ENCODE data around the gene CHTF8. TPM values are rescaled to one million over a fixed set of nuclear protein-coding genes. Genes with fewer than 3 reads are reported as not detected.
"Not testable (repeated sequence)": the region's sequence is repeated elsewhere in the genome, so short reads cannot be mapped to it uniquely, and the experiment has no call there.

CHTF8 gene
- total RNA-seq, 1 experiment from 2014 or later, result 98.5 TPM

- no peak overlapping the region for H3K27ac ChIP-seq (ENCODE audit: low read length)
- no peak overlapping the region for H3K4me2 ChIP-seq (ENCODE audit: low read depth, low read length, poor library complexity, severe bottlenecking)
- H3K9me2 ChIP-seq (replicated peaks; ENCODE audit: insufficient read depth, low read length), result no peaks in the 10 kb centered on the region
- 0 out of 2 replicates have a peak, but pooled peaks cover 7% of the 10 kb centered on the region for H4K20me1 ChIP-seq (ENCODE audit: insufficient read depth, low read depth, low read length)
- no peak overlapping the region for H3K9ac ChIP-seq (ENCODE audit: low read length)
- no peak for DNase-seq
- no peaks in the 10 kb centered on the region for H3K27me3 ChIP-seq (ENCODE audit: low read length)
- H3K36me3 ChIP-seq (ENCODE audit: insufficient read depth, low read length), result peaks cover 47% of the 10 kb centered on the region; the same call in 1 of the 2 replicates
- no peak overlapping the region for H3K4me3 ChIP-seq (ENCODE audit: low read length)
- H3K9me3 ChIP-seq (ENCODE audit: low read length), result no peaks in the 10 kb centered on the region
- H3K4me1 ChIP-seq (ENCODE audit: low read length), result no peaks in the 10 kb centered on the region
- H2AFZ ChIP-seq (ENCODE audit: low read length), result no peak overlapping the region
- no peaks in the 10 kb centered on the region for H3K79me2 ChIP-seq (ENCODE audit: low read length)
Measured at GRCh38 chr16:69166946-69167930, 34.9 kb upstream of the CHTF8 start.

- Histone ChIP-seq H3K27ac (ENCODE audit: low read length) (no peak overlapping the region), H3K36me3 (ENCODE audit: insufficient read depth, low read length) (peaks cover 47% of the 10 kb centered on the region; the same call in 1 of the 2 replicates), H3K4me2 (ENCODE audit: low read depth, low read length, poor library complexity, severe bottlenecking) (no peak overlapping the region), H4K20me1 (ENCODE audit: insufficient read depth, low read depth, low read length) (0 out of 2 replicates have a peak, but pooled peaks cover 7% of the 10 kb centered on the region), H3K9me3 (ENCODE audit: low read length) (no peaks in the 10 kb centered on the region), H3K9me2 (replicated peaks; ENCODE audit: insufficient read depth, low read length) (no peaks in the 10 kb centered on the region), H3K4me1 (ENCODE audit: low read length) (no peaks in the 10 kb centered on the region), H3K4me3 (ENCODE audit: low read length) (no peak overlapping the region), H2AFZ (ENCODE audit: low read length) (no peak overlapping the region), H3K79me2 (ENCODE audit: low read length) (no peaks in the 10 kb centered on the region), H3K9ac (ENCODE audit: low read length) (no peak overlapping the region), H3K27me3 (ENCODE audit: low read length) (no peaks in the 10 kb centered on the region)
- no peak for DNase-seq
Measured at GRCh38 chr16:69166221-69166833, 33.9 kb upstream of the CHTF8 start.

GRCh38 chr16:69165584-69165983 is 33.2 kb upstream of the CHTF8 start:
- Histone ChIP-seq H4K20me1 (ENCODE audit: insufficient read depth, low read depth, low read length) (0 out of 2 replicates have a peak, but pooled peaks cover 7% of the 10 kb centered on the region), H3K9ac (ENCODE audit: low read length) (no peak overlapping the region), H3K9me3 (ENCODE audit: low read length) (no peaks in the 10 kb centered on the region), H2AFZ (ENCODE audit: low read length) (no peak overlapping the region), H3K36me3 (ENCODE audit: insufficient read depth, low read length) (peaks cover 52% of the 10 kb centered on the region; the same call in 1 of the 2 replicates), H3K27me3 (ENCODE audit: low read length) (no peaks in the 10 kb centered on the region), H3K79me2 (ENCODE audit: low read length) (no peaks in the 10 kb centered on the region), H3K4me1 (ENCODE audit: low read length) (no peaks in the 10 kb centered on the region), H3K4me2 (ENCODE audit: low read depth, low read length, poor library complexity, severe bottlenecking) (no peak overlapping the region), H3K4me3 (ENCODE audit: low read length) (no peak overlapping the region), H3K9me2 (replicated peaks; ENCODE audit: insufficient read depth, low read length) (no peaks in the 10 kb centered on the region), H3K27ac (ENCODE audit: low read length) (no peak overlapping the region)
- DNase-seq, result no peak

GRCh38 chr16:69160192-69160591 is 27.8 kb upstream of the CHTF8 start:
- no peak for DNase-seq
- no peaks in the 10 kb centered on the region for H3K27me3 ChIP-seq (ENCODE audit: low read length)
- no peaks in the 10 kb centered on the region for H3K9me2 ChIP-seq (replicated peaks; ENCODE audit: insufficient read depth, low read length)
- no peak overlapping the region for H2AFZ ChIP-seq (ENCODE audit: low read length)
- H3K27ac ChIP-seq (ENCODE audit: low read length), result no peak overlapping the region
- peaks cover 55% of the 10 kb centered on the region for H3K36me3 ChIP-seq (ENCODE audit: insufficient read depth, low read length)
- no peak overlapping the region for H3K4me3 ChIP-seq (ENCODE audit: low read length)
- H4K20me1 ChIP-seq (ENCODE audit: insufficient read depth, low read depth, low read length), result no peaks in the 10 kb centered on the region
- H3K9ac ChIP-seq (ENCODE audit: low read length), result no peak overlapping the region
- H3K4me1 ChIP-seq (ENCODE audit: low read length), result no peaks in the 10 kb centered on the region
- H3K79me2 ChIP-seq (ENCODE audit: low read length), result peaks cover 18% of the 10 kb centered on the region; the same call in 1 of the 2 replicates
- no peak overlapping the region for H3K4me2 ChIP-seq (ENCODE audit: low read depth, low read length, poor library complexity, severe bottlenecking)
- H3K9me3 ChIP-seq (ENCODE audit: low read length), result no peaks in the 10 kb centered on the region

GRCh38 chr16:69157196-69157595 is 24.8 kb upstream of the CHTF8 start:
- Histone ChIP-seq H3K9me2 (replicated peaks; ENCODE audit: insufficient read depth, low read length) (no peaks in the 10 kb centered on the region), H3K4me2 (ENCODE audit: low read depth, low read length, poor library complexity, severe bottlenecking) (no peak overlapping the region), H3K4me1 (ENCODE audit: low read length) (no peaks in the 10 kb centered on the region), H3K9me3 (ENCODE audit: low read length) (no peaks in the 10 kb centered on the region), H3K4me3 (ENCODE audit: low read length) (no peak overlapping the region), H3K9ac (ENCODE audit: low read length) (no peak overlapping the region), H3K27me3 (ENCODE audit: low read length) (no peaks in the 10 kb centered on the region), H3K27ac (ENCODE audit: low read length) (no peak overlapping the region), H2AFZ (ENCODE audit: low read length) (no peak overlapping the region), H3K36me3 (ENCODE audit: insufficient read depth, low read length) (peaks cover 65% of the 10 kb centered on the region), H3K79me2 (ENCODE audit: low read length) (peaks cover 30% of the 10 kb centered on the region; the same call in 1 of the 2 replicates), H4K20me1 (ENCODE audit: insufficient read depth, low read depth, low read length) (no peaks in the 10 kb centered on the region)
- no peak for DNase-seq

- Histone ChIP-seq H3K36me3 (ENCODE audit: insufficient read depth, low read length) (peaks cover 47% of the 10 kb centered on the region), H4K20me1 (ENCODE audit: insufficient read depth, low read depth, low read length) (peaks cover 8% of the 10 kb centered on the region; the same call in 1 of the 2 replicates), H3K4me2 (ENCODE audit: low read depth, low read length, poor library complexity, severe bottlenecking) (no peak overlapping the region), H3K27me3 (ENCODE audit: low read length) (no peaks in the 10 kb centered on the region), H2AFZ (ENCODE audit: low read length) (no peak overlapping the region), H3K9me3 (ENCODE audit: low read length) (no peaks in the 10 kb centered on the region), H3K9me2 (replicated peaks; ENCODE audit: insufficient read depth, low read length) (no peaks in the 10 kb centered on the region), H3K4me1 (ENCODE audit: low read length) (no peaks in the 10 kb centered on the region), H3K9ac (ENCODE audit: low read length) (no peak overlapping the region), H3K4me3 (ENCODE audit: low read length) (no peak overlapping the region), H3K79me2 (ENCODE audit: low read length) (peaks cover 43% of the 10 kb centered on the region), H3K27ac (ENCODE audit: low read length) (no peak overlapping the region)
- DNase-seq, result peak; percentile 87
Measured at GRCh38 chr16:69150146-69150865, 17.9 kb upstream of the CHTF8 start.

- H3K4me2 ChIP-seq (ENCODE audit: low read depth, low read length, poor library complexity, severe bottlenecking); DNase-seq; H3K9me3 ChIP-seq (ENCODE audit: low read length); H3K27me3 ChIP-seq (ENCODE audit: low read length); H3K4me1 ChIP-seq (ENCODE audit: low read length); H2AFZ ChIP-seq (ENCODE audit: low read length); H3K9me2 ChIP-seq (replicated peaks; ENCODE audit: insufficient read depth, low read length); H3K27ac ChIP-seq (ENCODE audit: low read length); H3K4me3 ChIP-seq (ENCODE audit: low read length); H3K9ac ChIP-seq (ENCODE audit: low read length); H4K20me1 ChIP-seq (ENCODE audit: insufficient read depth, low read depth, low read length): not testable (repeated sequence)
- Histone ChIP-seq H3K79me2 (ENCODE audit: low read length) (peaks cover 44% of the 10 kb centered on the region), H3K36me3 (ENCODE audit: insufficient read depth, low read length) (peaks cover 41% of the 10 kb centered on the region)
Measured at GRCh38 chr16:69149621-69150020, 17.2 kb upstream of the CHTF8 start.

All from Karpas-422 (cell line).